Gastrocnemius medialis (tissue), 4 donors: Measurements from ENCODE around the gene ADGRB3. TPM values are rescaled to one million over a fixed set of nuclear protein-coding genes. Genes with fewer than 3 reads are reported as not detected.

ENCODE experiments used
- ATAC-seq, 2 donors: fragments of 150-250 bp; one replicate each; pipeline ENCODE4 v1.9.1; 2016
- DNase-seq, 2 donors: peaks; one replicate each; pipeline ENCODE4 v3.0.0-alpha.2; 2019
- H3K27ac ChIP-seq, 4 donors: fragments of 200-600 bp; sonication (generic); 1 replicate in 1 of 4; 2 replicates in 3 of 4; pipeline ENCODE4 v1.5.1; 2016 to 2018; ENCODE audit warnings: mild to moderate bottlenecking in 2 of 4, moderate library complexity in 1 of 4
- H3K27me3 ChIP-seq, 3 donors: fragments of 200-600 bp; sonication (generic) in 2 of 3; 1 replicate in 1 of 3; 2 replicates in 2 of 3; pipeline versions ENCODE4 v1.5.1 to v1.6.0; 2016 to 2019; ENCODE audit warnings: mild to moderate bottlenecking in 1 of 3, moderate library complexity in 1 of 3
- H3K36me3 ChIP-seq, 2 donors: fragments of 200-600 bp; sonication (generic) in 1 of 2; one replicate each; pipeline ENCODE4 v1.5.1; 2017 to 2018
- H3K4me1 ChIP-seq, 2 donors: fragments of 200-600 bp; sonication (generic) in 1 of 2; one replicate each; pipeline ENCODE4 v1.5.1; 2016 to 2017; ENCODE audit warnings: mild to moderate bottlenecking in 2 of 2
- H3K4me3 ChIP-seq, 4 donors: fragments of 200-600 bp; sonication (generic) in 3 of 4; 1 replicate in 1 of 4; 2 replicates in 3 of 4; pipeline ENCODE4 v1.5.1; 2016 to 2019; ENCODE audit warnings: mild to moderate bottlenecking in 2 of 4
- H3K9me3 ChIP-seq, 3 donors: fragments of 200-600 bp; sonication (generic) in 2 of 3; 1 replicate in 1 of 3; 2 replicates in 2 of 3; pipeline ENCODE4 v1.5.1; 2016 to 2019
- CTCF ChIP-seq, 5 experiments: fragments of 450-650 bp in 3 of 5; fragments of 200-600 bp in 2 of 5; sonication (generic) in 2 of 5; IDR thresholded peaks in 4 of 5; conservative IDR thresholded peaks in 1 of 5; 1 replicate in 4 of 5; 2 replicates in 1 of 5; pipeline ENCODE4 v1.5.1; 2016 to 2019; ENCODE audit warnings: antibody characterized with exemption in 5 of 5, mild to moderate bottlenecking in 3 of 5, moderate library complexity in 3 of 5
- POLR2A ChIP-seq, 2 donors: fragments of 450-650 bp; IDR thresholded peaks; one replicate each; pipeline ENCODE4 v1.6.1; 2017; ENCODE audit warnings: antibody characterized with exemption in 2 of 2, mild to moderate bottlenecking in 2 of 2, moderate library complexity in 2 of 2
- in situ Hi-C, 4 donors: fragments of 200-750 bp; cut with MboI; loops; one replicate each; pipeline versions ENCODE4 v1.15.0 to v1.8.0; 2017; ENCODE audit warnings: low sequenced_read_pairs in 4 of 4
- intact Hi-C: fragments of 100-400 bp; cut with DNase I; formaldehyde crosslinking; loops from one replicate; pipeline ENCODE4 v1.15.1; 2023; ENCODE audit warnings: low total_unique reads
- total RNA-seq, 4 donors: library from RNA; depleted of rRNA; stranded (reverse); fragments of >200 nt; gene quantifications; one replicate each; pipeline versions ENCODE4 v1.1.0 to v1.2.3, GENCODE V29; 2016

The ADGRB3 gene
- total RNA-seq, 4 donors from 2014 or later: 0.56 to 0.58 (median 0.58) TPM; not detected in 1

- TF ChIP-seq POLR2A (IDR thresholded peaks at IDR 0.05) (no peak), CTCF (IDR thresholded peaks at IDR 0.05 in 4 of 5, conservative IDR thresholded peaks at IDR 0.05 in 1 of 5) (no peak)
- DNase-seq (no peak), ATAC-seq (no peak)
- no peak overlapping the region for H3K27ac ChIP-seq
- in situ Hi-C loops (no loop called here), intact Hi-C loops (no loop called here)
- no peaks in the 10 kb centered on the region for H3K36me3 ChIP-seq
- H3K4me1 ChIP-seq: no peaks in the 10 kb centered on the region
- H3K4me3 ChIP-seq: no peak overlapping the region
- no peaks in the 10 kb centered on the region for H3K27me3 ChIP-seq
- H3K9me3 ChIP-seq: no peaks in the 10 kb centered on the region
These were observed 545.4 kb downstream of the ADGRB3 start for GRCh38 chr6:69180361-69181067.

GRCh38 chr6:69181964-69182363, 546.9 kb downstream of the ADGRB3 start:
- intact Hi-C loops (no loop called here), in situ Hi-C loops (no loop called here)
- Histone ChIP-seq H3K27ac (no peak overlapping the region), H3K27me3 (no peaks in the 10 kb centered on the region), H3K9me3 (no peaks in the 10 kb centered on the region), H3K4me1 (no peaks in the 10 kb centered on the region), H3K36me3 (no peaks in the 10 kb centered on the region), H3K4me3 (no peak overlapping the region)
- no peak for DNase-seq
- no peak for TF ChIP-seq CTCF (IDR thresholded peaks at IDR 0.05 in 4 of 5, conservative IDR thresholded peaks at IDR 0.05 in 1 of 5)
- no peak for TF ChIP-seq POLR2A (IDR thresholded peaks at IDR 0.05)
- no peak for ATAC-seq

GRCh38 chr6:69185276-69185675, 550.2 kb downstream of the ADGRB3 start:
- DNase-seq (no peak), ATAC-seq (no peak)
- H3K4me1 ChIP-seq: no peaks in the 10 kb centered on the region
- TF ChIP-seq POLR2A (IDR thresholded peaks at IDR 0.05): no peak
- TF ChIP-seq CTCF (IDR thresholded peaks at IDR 0.05 in 4 of 5, conservative IDR thresholded peaks at IDR 0.05 in 1 of 5): no peak
- H3K4me3 ChIP-seq: no peak overlapping the region
- no peaks in the 10 kb centered on the region for H3K27me3 ChIP-seq
- in situ Hi-C loops (no loop called here), intact Hi-C loops (no loop called here)
- H3K27ac ChIP-seq: no peak overlapping the region
- no peaks in the 10 kb centered on the region for H3K9me3 ChIP-seq
- H3K36me3 ChIP-seq: no peaks in the 10 kb centered on the region

GRCh38 chr6:69202768-69203167, 567.7 kb downstream of the ADGRB3 start:
- no peak for ATAC-seq
- no peak for DNase-seq
- in situ Hi-C loops: no loop called here
- Histone ChIP-seq H3K4me3 (no peak overlapping the region), H3K27me3 (no peaks in the 10 kb centered on the region), H3K4me1 (no peaks in the 10 kb centered on the region), H3K27ac (no peak overlapping the region), H3K9me3 (no peaks in the 10 kb centered on the region), H3K36me3 (no peaks in the 10 kb centered on the region)
- intact Hi-C loops: no loop called here
- TF ChIP-seq POLR2A (IDR thresholded peaks at IDR 0.05) (no peak), CTCF (IDR thresholded peaks at IDR 0.05 in 4 of 5, conservative IDR thresholded peaks at IDR 0.05 in 1 of 5) (no peak)

GRCh38 chr6:69216127-69216526, 581.0 kb downstream of the ADGRB3 start:
- Histone ChIP-seq H3K27ac (no peak overlapping the region), H3K4me1 (no peaks in the 10 kb centered on the region), H3K9me3 (no peaks in the 10 kb centered on the region), H3K4me3 (no peak overlapping the region), H3K27me3 (no peaks in the 10 kb centered on the region), H3K36me3 (no peaks in the 10 kb centered on the region)
- in situ Hi-C loops (no loop called here), intact Hi-C loops (no loop called here)
- no peak for TF ChIP-seq CTCF (IDR thresholded peaks at IDR 0.05 in 4 of 5, conservative IDR thresholded peaks at IDR 0.05 in 1 of 5)
- ATAC-seq: no peak
- no peak for DNase-seq
